GM11168 (cell line): Measurements from ENCODE around the gene FMNL3.

Experiments
- in situ Hi-C: fragments of 300-500 bp; cut with MboI; formaldehyde crosslinking; loops from one replicate; pipeline ENCODE4 v1.12.0; 2022; ENCODE audit warnings: low sequenced_read_pairs; ENCODE audit not compliant: unreplicated experiment

The FMNL3 gene

GRCh38 chr12:49680075-49680474 is 27.1 kb downstream of the FMNL3 start:
- in situ Hi-C loops, result no loop called here

GRCh38 chr12:49678711-49679110 is 28.5 kb downstream of the FMNL3 start:
- in situ Hi-C loops, result no loop called here

GRCh38 chr12:49675137-49675536 is 32.1 kb downstream of the FMNL3 start:
- in situ Hi-C loops, result no loop called here

GRCh38 chr12:49674318-49674981 is 32.8 kb downstream of the FMNL3 start:
- in situ Hi-C loops, result no loop called here

GRCh38 chr12:49673446-49674317 is 33.5 kb downstream of the FMNL3 start:
- in situ Hi-C loops, result no loop called here

GRCh38 chr12:49672301-49673217 is 34.6 kb downstream of the FMNL3 start:
- in situ Hi-C loops, result no loop called here

- in situ Hi-C loops, result no loop called here
Observed at GRCh38 chr12:49671031-49671765, 36.0 kb downstream of the FMNL3 start.

GRCh38 chr12:49669796-49670195 is 37.4 kb downstream of the FMNL3 start:
- in situ Hi-C loops, result no loop called here

GRCh38 chr12:49667325-49668090 is 39.7 kb downstream of the FMNL3 start:
- in situ Hi-C loops, result no loop called here

GRCh38 chr12:49666176-49666575 is 41.0 kb downstream of the FMNL3 start:
- in situ Hi-C loops, result no loop called here

- in situ Hi-C loops, result no loop called here
Observed at GRCh38 chr12:49665384-49665783, 41.8 kb downstream of the FMNL3 start.

- in situ Hi-C loops, result no loop called here
Observed at GRCh38 chr12:49664591-49665239, 42.5 kb downstream of the FMNL3 start.

GRCh38 chr12:49664167-49664566 is 43.0 kb downstream of the FMNL3 start:
- in situ Hi-C loops, result no loop called here

GRCh38 chr12:49662998-49663843 is 44.0 kb downstream of the FMNL3 start:
- in situ Hi-C loops, result no loop called here

GRCh38 chr12:49661746-49662145 is 45.5 kb downstream of the FMNL3 start:
- in situ Hi-C loops, result no loop called here

GRCh38 chr12:49661191-49661590 is 46.0 kb downstream of the FMNL3 start:
- in situ Hi-C loops, result no loop called here

GRCh38 chr12:49659753-49660152 is 47.5 kb downstream of the FMNL3 start:
- in situ Hi-C loops, result no loop called here

- in situ Hi-C loops, result no loop called here
Observed at GRCh38 chr12:49658276-49658675, 48.9 kb downstream of the FMNL3 start.
